ENCODE results near the gene DGKD.

Gene DGKD

GRCh38 chr2:233447506-233448219, 93.4 kb downstream of the DGKD start:
- no peaks in the 10 kb centered on the region for H4K20me1 ChIP-seq (ENCODE audit: insufficient read depth)
- no peak for TF ChIP-seq CTCF (conservative IDR thresholded peaks at IDR 0.05; ENCODE audit: low read depth, low read length)
- H3K36me3 ChIP-seq (ENCODE audit: insufficient read depth): no peaks in the 10 kb centered on the region
- no peak overlapping the region for H3K9ac ChIP-seq
- no peak overlapping the region for H2AFZ ChIP-seq (ENCODE audit: low read depth)
- H3K79me2 ChIP-seq (ENCODE audit: insufficient read depth, low read depth): no peaks in the 10 kb centered on the region
- no peaks in the 10 kb centered on the region for H3K27me3 ChIP-seq (ENCODE audit: insufficient read depth, low read depth)
- no peak overlapping the region for H3K27ac ChIP-seq
- no peak overlapping the region for H3K4me3 ChIP-seq (IDR thresholded peaks at IDR 0.05; ENCODE audit: insufficient read depth, low read depth, low read length)
- no peak overlapping the region for H3K4me2 ChIP-seq
- H3K4me1 ChIP-seq (ENCODE audit: low read depth, poor library complexity, severe bottlenecking): no peaks in the 10 kb centered on the region

GRCh38 chr2:233448220-233448559, 93.9 kb downstream of the DGKD start:
- no peaks in the 10 kb centered on the region for H3K79me2 ChIP-seq (ENCODE audit: insufficient read depth, low read depth)
- TF ChIP-seq CTCF (conservative IDR thresholded peaks at IDR 0.05; ENCODE audit: low read depth, low read length): no peak
- no peak overlapping the region for H2AFZ ChIP-seq (ENCODE audit: low read depth)
- H3K9ac ChIP-seq: no peak overlapping the region
- no peak overlapping the region for H3K27ac ChIP-seq
- no peaks in the 10 kb centered on the region for H3K27me3 ChIP-seq (ENCODE audit: insufficient read depth, low read depth)
- no peak overlapping the region for H3K4me3 ChIP-seq (IDR thresholded peaks at IDR 0.05; ENCODE audit: insufficient read depth, low read depth, low read length)
- no peaks in the 10 kb centered on the region for H3K36me3 ChIP-seq (ENCODE audit: insufficient read depth)
- no peak overlapping the region for H3K4me2 ChIP-seq
- no peaks in the 10 kb centered on the region for H4K20me1 ChIP-seq (ENCODE audit: insufficient read depth)
- H3K4me1 ChIP-seq (ENCODE audit: low read depth, poor library complexity, severe bottlenecking): no peaks in the 10 kb centered on the region

- Histone ChIP-seq H3K36me3 (ENCODE audit: insufficient read depth) (no peaks in the 10 kb centered on the region), H3K9ac (no peak overlapping the region), H3K79me2 (ENCODE audit: insufficient read depth, low read depth) (no peaks in the 10 kb centered on the region), H2AFZ (ENCODE audit: low read depth) (no peak overlapping the region), H3K4me3 (IDR thresholded peaks at IDR 0.05; ENCODE audit: insufficient read depth, low read depth, low read length) (no peak overlapping the region), H4K20me1 (ENCODE audit: insufficient read depth) (no peaks in the 10 kb centered on the region), H3K27ac (no peak overlapping the region), H3K4me1 (ENCODE audit: low read depth, poor library complexity, severe bottlenecking) (no peaks in the 10 kb centered on the region), H3K27me3 (ENCODE audit: insufficient read depth, low read depth) (no peaks in the 10 kb centered on the region), H3K4me2 (no peak overlapping the region)
- TF ChIP-seq CTCF (conservative IDR thresholded peaks at IDR 0.05; ENCODE audit: low read depth, low read length): no peak
These were observed 94.3 kb downstream of the DGKD start for GRCh38 chr2:233448575-233448974.

GRCh38 chr2:233449081-233449901, 95.0 kb downstream of the DGKD start:
- H2AFZ ChIP-seq (ENCODE audit: low read depth): no peak overlapping the region
- H3K79me2 ChIP-seq (ENCODE audit: insufficient read depth, low read depth): no peaks in the 10 kb centered on the region
- no peak for TF ChIP-seq CTCF (conservative IDR thresholded peaks at IDR 0.05; ENCODE audit: low read depth, low read length)
- H3K36me3 ChIP-seq (ENCODE audit: insufficient read depth): no peaks in the 10 kb centered on the region
- no peak overlapping the region for H3K9ac ChIP-seq
- no peaks in the 10 kb centered on the region for H3K4me1 ChIP-seq (ENCODE audit: low read depth, poor library complexity, severe bottlenecking)
- H3K4me3 ChIP-seq (IDR thresholded peaks at IDR 0.05; ENCODE audit: insufficient read depth, low read depth, low read length): no peak overlapping the region
- H3K4me2 ChIP-seq: no peak overlapping the region
- H3K27ac ChIP-seq: no peak overlapping the region
- H4K20me1 ChIP-seq (ENCODE audit: insufficient read depth): no peaks in the 10 kb centered on the region
- no peaks in the 10 kb centered on the region for H3K27me3 ChIP-seq (ENCODE audit: insufficient read depth, low read depth)

All from KMS-11 (cell line).